Kidney tubule cell (primary cell): Measurements from ENCODE around the gene RASSF5.

Experiments
- DNase-seq: peaks from one replicate; pipeline ENCODE4 v3.0.0-alpha.2; 2018; ENCODE audit warnings: low spot score

RASSF5 gene

DNA sequence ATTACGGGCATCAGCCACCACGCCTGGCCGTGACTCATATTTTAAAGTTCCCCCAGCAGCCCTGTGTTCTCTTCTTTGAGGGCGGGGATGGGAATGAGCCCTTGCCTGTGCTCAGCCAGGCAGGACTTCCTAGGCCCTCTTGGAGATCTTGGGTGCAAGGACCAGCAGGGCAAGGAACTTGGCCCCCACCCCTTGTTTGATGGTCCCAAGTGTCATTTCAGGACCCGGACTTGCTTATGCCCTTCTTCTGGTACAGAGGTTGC, 9.3 kb downstream of the RASSF5 start:
- DNase-seq, result no peak

DNA sequence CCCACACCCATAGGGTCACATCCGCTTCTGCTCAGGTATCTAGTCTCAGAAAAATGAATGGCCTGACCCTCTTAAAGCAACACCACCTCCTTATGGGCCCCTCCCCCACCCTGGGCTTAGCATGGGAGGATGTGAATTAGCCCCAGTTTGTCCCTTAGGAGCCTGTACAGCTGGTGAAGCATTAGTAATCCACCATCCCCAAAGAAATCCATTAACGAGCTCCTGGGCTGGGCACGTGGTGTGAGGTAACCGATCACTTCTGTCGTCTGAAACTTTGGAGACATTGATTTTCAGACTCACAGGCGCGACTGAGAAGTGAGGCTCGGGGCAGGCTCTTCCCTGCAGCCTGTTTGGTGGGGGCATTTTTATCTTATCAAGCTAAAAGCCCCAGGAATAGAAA, 10.5 kb downstream of the RASSF5 start:
- DNase-seq, result no peak

DNA sequence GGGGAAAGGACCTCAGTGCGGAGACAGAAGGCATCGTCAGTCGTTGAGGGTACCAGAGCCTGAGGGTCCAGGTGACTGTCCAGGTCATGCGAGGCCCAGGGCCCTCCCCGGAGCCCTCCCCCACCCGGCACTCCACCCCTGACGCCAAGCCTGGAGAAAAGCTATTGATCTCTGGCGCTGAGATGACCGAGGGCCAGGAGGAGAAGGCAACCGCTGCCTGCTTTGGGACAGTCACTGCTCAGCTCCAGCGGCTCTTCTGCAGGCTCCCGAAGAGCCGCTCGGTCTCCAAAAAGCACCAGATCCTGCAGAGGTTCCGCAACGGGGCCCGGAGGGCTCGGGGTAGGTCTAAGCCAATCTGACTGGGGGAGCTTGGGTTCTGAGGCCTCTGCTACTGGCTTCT, 10.9 kb downstream of the RASSF5 start:
- DNase-seq, result no peak

DNA sequence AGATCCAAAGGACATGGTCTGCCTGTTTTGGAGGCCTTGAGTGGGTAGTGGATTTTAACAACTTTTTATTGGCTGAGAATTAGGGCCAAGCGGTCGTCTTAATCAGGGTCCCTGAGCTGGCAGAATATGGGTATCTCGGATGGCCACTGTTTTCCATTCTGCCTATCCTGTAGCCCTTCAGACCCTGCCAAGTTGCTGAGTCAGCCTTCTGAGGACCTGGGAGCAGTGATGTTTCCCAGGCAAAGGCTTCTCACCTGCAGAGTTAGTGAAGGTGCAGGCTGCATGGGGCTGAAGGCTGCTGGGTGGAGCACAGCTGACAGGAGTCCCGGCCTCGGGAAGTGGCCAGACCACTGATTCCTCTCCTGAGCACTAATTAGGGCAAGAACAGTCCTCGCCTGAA, 11.4 kb downstream of the RASSF5 start:
- DNase-seq, result no peak

GRCh38 chr1:206521127-206521526, 13.8 kb downstream of the RASSF5 start:
- DNase-seq, result no peak

DNA sequence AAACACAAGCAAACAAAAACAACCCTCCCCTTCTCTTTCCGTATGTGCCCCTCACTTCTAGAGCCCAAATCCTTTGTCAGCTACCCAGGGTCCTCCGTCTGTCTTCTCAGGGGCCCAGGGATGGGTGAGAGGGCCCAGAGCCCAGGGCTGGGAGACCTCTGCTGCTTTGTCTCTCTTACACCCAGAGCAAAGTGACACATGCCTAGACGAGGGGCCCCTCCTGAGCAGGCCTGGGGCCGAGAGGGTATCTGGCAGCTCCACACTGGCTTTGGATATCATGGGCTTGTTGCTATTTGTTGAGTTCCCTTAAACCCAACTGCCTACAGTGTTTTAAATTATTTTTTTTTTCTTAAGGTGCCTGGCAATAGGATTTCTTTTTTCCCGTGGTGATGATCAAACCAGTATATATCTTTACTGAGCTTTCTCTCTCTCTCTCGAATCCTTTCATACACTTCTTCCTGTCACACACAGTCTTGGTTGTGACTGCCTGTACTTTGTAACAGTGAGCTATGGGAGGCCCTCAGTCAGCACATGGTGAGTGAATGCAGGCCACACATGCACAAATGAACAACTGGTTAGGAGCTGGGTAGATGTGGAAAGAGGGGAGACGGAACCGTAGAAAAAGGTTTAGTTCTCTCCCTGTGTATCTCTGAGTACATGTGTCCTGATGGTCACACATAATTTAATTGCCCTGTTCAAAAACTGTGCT, 14.5 kb downstream of the RASSF5 start:
- DNase-seq, result no peak

DNA sequence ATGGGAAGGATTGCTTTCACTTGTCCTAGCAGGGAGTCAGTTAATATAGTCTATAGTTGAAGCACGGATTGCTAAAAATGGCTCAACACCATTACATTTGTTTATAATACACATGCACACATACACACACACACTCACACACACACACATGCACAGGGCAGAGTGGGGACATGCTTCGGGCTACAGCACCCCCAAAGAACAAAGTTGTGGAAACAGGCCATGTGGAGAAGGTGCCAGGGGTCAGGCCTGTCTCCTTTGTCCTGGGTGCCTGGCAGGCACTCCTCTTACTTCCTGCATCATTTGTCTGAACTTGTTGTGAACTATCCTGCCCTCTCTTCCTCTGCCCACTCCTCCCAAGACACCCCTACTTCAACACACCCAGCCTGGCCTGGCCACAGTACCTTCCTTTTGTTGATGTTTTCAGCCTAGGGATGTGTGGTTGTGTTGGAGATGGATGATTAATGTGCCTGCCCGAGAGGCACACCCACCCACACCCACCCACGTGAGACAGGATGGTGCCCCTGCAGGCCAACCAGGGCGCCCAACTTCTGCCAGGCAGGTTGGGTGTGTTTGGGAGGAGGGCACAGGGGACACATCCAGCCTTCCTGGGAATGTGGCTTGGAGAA, 17.5 kb downstream of the RASSF5 start:
- DNase-seq, result no peak

DNA sequence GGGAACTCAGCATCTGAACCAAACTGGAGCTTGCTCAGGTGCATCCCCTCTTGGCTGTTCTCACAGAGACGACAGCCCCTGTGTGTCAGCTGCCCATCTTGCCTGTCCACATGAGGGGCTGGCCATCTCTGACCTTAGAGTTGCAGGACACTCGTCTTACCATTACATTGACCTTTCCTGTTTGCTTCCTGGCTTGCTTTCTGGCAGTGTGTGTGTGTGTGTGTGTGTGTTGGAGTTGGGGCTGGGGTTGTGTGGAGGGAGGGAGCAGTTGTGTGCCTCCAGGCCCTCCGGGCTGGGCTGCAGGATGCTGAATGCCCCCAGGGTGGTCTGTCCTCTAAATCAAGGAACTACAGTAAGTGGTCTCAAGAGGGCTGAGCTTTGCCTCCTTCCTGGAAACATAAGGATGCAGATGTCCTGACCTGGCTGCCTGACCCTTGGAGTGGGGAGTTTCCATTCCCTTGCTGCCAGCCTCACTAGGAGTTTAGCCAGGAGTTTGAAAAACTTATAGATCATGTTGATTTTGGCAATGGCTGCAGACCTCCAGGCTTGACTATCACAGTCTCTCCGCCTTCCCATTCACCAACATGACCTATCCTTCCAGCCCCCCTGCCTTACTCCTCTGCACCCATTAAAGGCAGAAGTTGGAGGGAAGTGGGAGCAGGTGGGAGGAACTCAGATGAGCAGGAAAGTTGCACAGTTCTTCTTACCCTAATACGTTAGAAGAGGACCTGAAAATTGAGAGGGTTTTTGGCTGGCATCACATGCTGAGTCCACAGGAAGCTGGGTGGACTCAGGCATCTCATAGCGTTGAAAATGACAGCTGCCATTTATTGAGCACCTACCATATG, 19.0 kb downstream of the RASSF5 start:
- DNase-seq, result no peak

- no peak for DNase-seq
Observed at GRCh38 chr1:206529425-206529824, 22.1 kb downstream of the RASSF5 start.

- DNase-seq, result no peak
Observed at GRCh38 chr1:206532368-206532767, 25.0 kb downstream of the RASSF5 start.

DNA sequence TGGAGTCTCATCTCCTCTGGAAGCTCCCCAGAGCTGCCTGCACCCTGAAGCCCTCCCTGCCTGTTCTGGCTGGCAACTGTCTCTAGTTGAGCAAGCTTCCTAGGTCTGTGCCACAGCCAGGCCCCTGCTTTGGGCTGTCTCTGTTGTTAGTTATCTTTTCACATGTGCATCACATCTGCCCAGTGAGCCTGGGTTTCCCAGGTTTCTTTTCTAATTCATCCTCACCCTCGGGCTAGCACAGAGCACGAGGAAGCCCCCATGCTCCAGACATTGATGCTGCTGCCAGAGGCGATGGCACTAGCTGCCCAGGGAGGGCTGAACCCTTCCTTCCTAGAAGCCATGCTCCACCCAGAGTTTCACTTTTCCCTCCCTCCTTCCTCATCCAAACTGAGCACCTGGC, 27.2 kb downstream of the RASSF5 start:
- DNase-seq, result no peak

- DNase-seq, result no peak
Observed at GRCh38 chr1:206535853-206536188, 28.5 kb downstream of the RASSF5 start.

GRCh38 chr1:206537141-206537540, 29.8 kb downstream of the RASSF5 start:
- no peak for DNase-seq

DNA sequence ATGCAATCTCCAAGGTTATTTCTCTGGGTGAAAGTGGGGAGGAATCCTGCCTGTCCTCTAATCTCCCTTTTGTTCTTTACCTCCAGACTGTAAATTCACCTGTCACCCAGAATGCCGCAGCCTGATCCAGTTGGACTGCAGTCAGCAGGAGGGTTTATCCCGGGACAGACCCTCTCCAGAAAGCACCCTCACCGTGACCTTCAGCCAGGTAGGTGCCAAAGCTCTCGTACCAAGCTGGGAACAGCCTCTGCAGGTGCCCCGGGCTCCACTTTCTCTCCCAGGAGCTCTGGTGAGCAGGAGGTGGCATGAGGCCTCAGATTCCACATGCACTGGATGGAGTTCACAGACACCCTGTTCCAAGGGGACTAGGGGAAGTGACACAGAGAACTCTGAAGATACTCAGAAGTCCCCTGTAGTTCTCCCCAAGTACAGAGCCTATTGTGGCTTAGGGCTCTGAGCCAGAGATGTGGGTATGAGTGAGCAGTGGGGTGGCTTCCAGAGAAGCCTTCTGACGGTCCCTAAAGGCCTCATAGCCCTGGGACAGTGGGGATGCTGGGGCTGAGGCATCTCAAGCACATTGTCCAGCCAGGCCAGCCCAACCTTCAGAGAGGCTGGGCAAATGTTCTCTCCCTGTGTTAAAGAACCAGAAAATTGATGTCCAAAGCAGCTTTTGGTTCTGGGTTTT, 30.9 kb downstream of the RASSF5 start:
- DNase-seq, result no peak

- no peak for DNase-seq
Observed at GRCh38 chr1:206538901-206539640, 31.7 kb downstream of the RASSF5 start.

DNA sequence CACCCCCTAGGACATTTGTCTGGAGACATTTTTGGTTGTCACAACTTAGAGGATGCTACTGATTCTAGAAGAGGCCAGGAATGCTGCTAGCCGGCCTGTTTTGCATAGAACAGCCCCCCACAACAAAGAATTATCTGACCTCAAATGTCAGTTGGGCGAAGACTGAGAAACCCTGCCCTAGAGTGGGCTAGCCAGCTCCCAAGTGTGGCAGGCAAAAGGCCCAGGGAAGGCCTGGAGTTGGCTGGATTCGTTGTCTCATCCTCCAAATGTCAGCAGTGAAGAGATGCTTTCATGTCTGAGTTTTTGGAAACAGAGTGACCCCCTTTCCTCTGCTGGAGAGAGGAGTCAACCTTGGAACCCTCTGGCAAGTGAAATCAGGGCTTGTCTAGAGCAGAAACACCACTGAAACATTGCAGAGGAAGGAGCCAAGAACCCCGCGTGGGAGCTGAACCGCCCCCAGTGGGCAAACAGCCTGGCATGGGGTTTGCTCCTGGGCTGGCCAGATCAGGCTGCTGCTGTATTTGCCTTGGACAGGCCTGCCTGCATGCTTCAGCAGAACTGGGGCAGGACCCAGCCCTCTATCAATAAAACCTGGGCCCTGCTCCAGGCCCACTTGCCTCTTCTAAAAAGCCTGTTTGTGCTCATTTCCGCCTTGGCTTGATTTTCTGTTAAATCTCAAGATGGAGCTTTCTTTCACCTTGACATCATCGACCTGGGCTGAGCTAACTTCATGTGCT, 32.9 kb downstream of the RASSF5 start:
- no peak for DNase-seq

DNA sequence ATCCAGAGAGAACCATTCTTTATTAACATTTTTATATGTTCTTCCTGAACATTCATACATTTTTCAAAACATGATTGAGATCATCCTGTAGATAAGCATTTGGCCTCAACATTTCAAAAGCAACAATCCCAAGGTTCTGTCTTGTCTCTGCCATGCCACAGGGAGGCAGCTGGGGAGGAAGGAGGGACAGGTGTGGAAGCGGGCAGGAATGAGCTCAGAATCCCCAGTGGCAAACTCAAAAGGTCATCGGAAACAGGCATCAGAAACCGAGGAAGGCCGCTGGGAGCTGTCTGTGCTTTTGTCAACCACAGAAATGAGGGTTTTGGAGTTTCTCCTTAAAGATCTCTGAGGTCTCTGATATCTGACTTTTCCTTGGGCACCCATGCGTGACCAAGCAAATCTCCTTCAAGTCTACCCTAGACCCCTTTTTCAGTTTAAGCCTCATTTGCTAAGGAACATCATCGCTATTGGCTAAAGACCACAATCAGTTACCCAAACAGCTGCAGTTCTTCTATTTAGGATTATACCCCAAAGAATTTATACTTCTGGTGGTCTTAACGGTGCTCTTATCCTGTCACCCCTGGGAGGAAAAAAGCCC, 34.0 kb downstream of the RASSF5 start:
- no peak for DNase-seq

DNA sequence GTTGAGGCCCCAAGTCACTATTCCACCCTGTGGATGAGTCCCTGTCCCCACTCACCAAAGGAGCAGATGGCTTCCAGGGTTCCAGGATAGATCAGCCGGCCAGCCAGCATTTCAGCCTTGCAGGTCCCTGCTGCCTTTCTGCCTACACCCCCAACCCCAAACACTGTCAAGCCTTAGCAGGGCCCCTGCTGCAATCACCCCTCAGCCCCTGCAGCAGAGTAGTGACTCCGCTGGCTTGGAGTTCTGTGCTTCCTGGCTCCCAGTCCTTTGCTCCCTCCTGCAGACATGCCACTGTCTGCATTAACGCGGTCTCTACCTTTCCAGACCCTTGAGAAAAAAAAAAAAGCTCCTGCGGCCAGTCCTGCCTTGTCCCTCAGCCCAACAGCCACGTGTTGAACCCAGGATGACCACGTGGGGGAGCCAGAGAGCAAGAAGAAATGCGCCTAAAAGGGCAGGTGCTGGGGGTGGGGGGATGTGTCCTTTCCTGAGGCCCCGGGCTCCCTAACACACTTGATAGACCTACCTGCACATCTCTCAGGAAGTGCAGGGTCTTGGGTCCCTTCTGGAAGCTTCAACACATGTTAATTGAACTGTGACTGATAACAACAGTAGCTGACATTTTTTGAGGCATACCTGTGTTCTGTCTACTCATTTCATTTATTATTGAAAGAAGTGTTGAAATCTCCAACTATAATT, 37.4 kb downstream of the RASSF5 start:
- DNase-seq, result peak; percentile 53

- DNase-seq, result no peak
Observed at GRCh38 chr1:206545351-206545750, 38.0 kb downstream of the RASSF5 start.

DNA sequence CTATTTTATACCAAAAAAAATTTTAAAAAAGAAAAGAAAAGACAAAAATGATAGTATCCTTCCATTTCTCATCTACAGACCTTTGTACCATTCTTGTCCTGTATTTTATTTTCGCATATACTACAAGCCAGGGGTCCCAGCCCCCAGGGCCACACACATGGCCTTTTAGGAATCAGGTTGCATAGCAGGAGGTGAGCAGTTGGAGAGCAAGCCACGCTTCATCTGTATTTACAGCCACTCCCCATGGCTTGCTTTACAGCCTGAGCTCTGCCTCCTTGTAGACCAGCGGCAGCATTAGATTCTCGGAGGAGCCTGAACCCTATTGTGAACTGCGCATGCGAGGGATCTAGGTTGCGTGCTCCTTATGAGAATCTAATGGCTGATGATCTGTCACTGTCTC, 39.8 kb downstream of the RASSF5 start:
- DNase-seq, result no peak

GRCh38 chr1:206550446-206550845, 43.1 kb downstream of the RASSF5 start:
- no peak for DNase-seq
